ENCODE data around the gene POLRMT. TPM values are rescaled to one million over a fixed set of nuclear protein-coding genes. Genes with fewer than 3 reads are reported as not detected.

POLRMT gene
- total and polyA plus RNA-seq, 12 donors: 26.3 to 371 (median 43.8) TPM

DNA sequence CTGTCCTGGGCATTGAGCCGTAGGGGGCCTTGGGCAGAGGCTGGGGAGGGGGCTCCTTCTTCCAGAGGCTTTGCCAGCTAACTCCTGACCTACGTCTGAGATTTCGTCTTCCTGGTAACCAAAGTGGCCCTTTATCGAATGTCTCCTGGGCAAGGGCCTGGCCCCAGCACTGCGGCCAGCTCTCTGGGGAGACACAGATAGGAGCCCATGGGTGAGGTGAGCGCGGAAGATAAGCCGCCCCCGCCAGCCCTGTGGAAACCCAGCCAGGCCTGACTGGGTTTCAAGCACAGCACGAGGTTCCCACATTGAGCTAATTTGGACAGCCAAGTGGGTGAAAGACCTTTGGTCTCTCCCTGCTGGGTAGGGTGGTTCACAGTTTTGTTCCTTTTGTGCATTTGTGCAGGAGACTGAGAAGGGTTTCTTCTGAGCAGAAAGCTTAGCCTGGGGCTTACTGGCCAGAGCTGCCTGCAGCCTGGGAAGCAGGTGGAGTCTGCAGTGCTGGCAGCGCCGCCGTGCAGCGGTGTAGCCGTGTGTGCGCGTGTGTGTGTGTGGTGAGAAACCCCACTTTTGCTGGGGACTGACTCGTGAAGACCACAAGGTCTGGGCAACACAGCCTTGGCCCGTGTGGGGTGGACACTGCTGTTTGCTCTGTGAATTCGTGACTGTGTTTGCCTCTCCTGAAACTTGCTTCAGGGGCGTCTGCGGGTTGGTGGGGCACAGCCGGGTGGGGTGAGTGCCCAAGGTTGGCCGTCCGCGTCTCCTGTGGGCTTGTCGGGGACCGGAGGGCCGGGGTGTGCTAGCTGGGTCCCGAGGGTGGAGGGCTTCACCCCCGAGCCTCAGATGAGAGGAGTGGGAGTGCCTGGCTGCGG lies 58.4 kb downstream of the POLRMT start:
- Histone ChIP-seq H3K4me3 (peak overlapping the region in 1 of 4 donors; percentile 82), H3K27me3 (no peaks in the 10 kb centered on the region), H3K27ac (peak overlapping the region; percentile 60 to 97 (median 94)), H3K36me3 (replicated peaks in 1 of 2) (peaks cover 0 to 4% of the 10 kb centered on the region in 2 donors), H3K9me3 (replicated peaks in 1 of 3) (no peaks in the 10 kb centered on the region), H3K4me1 (replicated peaks in 1 of 2) (peaks cover 50 to 57% of the 10 kb centered on the region in 2 donors)
- WGBS, 4 donors: 23 to 28% (median 26%) methylated on average over 10 to 32 of the region's 32 CpGs
- peak in 5 of 7 donors; percentile 46 to 66 (median 59) for DNase-seq
- TF ChIP-seq POLR2A (IDR thresholded peaks at IDR 0.05) (peak in 1 of 2 donors; percentile 60), CTCF (IDR thresholded peaks at IDR 0.05) (no peak)
- intact Hi-C loops (cut with DNase I): no loop called here

DNA sequence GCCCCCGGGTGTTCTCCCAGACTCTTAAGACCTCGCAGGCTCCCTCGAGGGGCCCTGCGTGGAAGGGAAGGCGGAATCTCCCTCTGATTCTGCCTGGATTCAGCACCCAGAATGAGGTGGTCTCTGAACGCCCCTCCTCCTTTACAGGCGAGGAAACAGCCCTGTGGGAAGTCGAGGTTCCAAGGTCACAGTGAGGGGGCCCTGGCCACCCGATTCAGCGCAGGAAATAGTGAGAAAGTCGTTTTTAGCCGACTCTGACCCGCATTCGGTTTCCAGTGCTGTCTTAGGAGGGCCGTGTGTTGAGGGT lies 59.9 kb downstream of the POLRMT start:
- WGBS, 4 donors: 0 to 2% (median 1%) methylated on average over 8 to 15 of the region's 15 CpGs
- Histone ChIP-seq H3K27me3 (no peaks in the 10 kb centered on the region), H3K36me3 (replicated peaks in 1 of 2) (no peaks in the 10 kb centered on the region), H3K9me3 (replicated peaks in 1 of 3) (no peaks in the 10 kb centered on the region), H3K4me3 (peak overlapping the region; percentile 43 to 95 (median 86)), H3K4me1 (replicated peaks in 1 of 2) (peaks cover 50 to 57% of the 10 kb centered on the region in 2 donors), H3K27ac (peak overlapping the region; percentile 51 to 97 (median 94))
- no peak for TF ChIP-seq POLR2A (IDR thresholded peaks at IDR 0.05)
- peak in 1 of 6 experiments; percentile 20 for TF ChIP-seq CTCF (IDR thresholded peaks at IDR 0.05)
- intact Hi-C loops (cut with DNase I): no loop called here
- DNase-seq: no peak

DNA sequence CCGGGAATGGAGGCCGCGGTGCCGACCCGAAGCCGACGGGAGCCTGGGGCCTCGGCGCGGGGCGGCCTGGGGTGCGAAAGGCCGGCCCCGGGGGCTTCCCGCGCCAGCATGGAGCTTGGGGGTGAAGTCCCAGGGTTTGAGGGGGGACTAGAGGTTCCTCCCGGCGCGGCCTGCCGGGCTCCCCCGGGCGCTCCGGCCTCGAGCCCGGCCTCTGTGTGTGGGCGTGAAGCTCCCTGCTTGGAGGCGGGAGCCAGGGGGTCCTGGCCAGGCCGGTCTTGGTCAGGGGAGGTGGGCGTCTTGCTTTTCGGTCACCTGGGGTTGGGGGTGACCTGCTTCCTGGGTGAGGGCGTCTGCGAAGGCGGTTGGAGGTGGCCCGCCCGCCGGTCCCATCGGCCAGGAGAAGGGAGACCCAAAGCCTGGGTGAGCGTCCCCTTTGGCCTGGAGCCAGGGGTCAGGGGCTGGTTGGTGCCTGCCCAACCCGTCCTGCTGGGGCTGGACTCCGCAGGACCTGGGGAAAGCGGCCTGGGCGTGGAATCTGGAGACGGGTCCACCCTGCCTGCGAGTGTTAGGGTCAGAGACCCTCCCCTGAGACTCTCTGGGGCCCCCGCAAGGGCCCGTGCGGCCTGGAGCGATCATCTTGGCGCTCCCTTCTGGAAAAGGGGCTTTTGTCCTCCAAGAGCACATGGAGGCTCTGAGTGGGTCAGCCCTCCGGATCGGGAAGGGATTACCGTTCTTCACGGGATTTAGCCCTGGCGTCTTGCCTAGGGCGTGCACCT lies 60.4 kb downstream of the POLRMT start:
- Histone ChIP-seq H3K27me3 (no peaks in the 10 kb centered on the region), H3K9me3 (replicated peaks in 1 of 3) (no peaks in the 10 kb centered on the region), H3K4me1 (replicated peaks in 1 of 2) (peaks cover 50 to 57% of the 10 kb centered on the region in 2 donors), H3K36me3 (replicated peaks in 1 of 2) (no peaks in the 10 kb centered on the region), H3K27ac (peak overlapping the region; percentile 51 to 97 (median 94)), H3K4me3 (peak overlapping the region; percentile 43 to 95 (median 86))
- WGBS, 4 donors: 0 to 1% (median 0%) methylated on average over 4 to 55 of the region's 55 CpGs
- TF ChIP-seq CTCF (IDR thresholded peaks at IDR 0.05) (peak in 1 of 6 experiments; percentile 8), POLR2A (IDR thresholded peaks at IDR 0.05) (no peak)
- intact Hi-C loops (cut with DNase I): no loop called here
- peak; percentile 64 to 80 (median 74) for DNase-seq

DNA sequence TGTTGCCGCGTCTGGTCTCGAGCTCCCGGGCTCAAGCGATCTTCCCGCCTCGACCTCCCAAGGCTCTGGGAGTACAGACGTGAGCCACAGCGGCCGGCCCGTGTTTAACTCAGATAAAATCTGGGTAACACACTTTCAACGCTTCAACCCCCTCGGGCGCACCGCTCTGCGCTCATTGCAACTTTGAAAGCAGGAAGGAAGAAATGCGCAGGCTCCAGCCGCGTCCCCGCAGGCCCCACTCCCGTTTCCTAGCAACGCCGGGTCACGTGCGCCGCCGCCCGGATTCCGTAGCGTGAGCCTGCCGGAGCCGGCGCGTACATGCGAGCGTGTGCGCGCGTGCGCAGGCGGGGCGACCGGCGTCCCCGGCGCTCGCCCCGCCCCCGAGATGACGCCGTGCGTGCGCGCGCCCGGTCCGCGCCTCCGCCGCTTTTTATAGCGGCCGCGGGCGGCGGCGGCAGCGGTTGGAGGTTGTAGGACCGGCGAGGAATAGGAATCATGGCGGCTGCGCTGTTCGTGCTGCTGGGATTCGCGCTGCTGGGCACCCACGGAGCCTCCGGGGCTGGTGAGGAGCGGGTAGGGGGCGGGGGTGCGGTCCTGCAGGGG lies 61.1 kb downstream of the POLRMT start, which contains the start of gene BSG:
BSG (plus strand) TSS at position 457 of the 603 bp plus-strand sequence; CDS start at position 496, 39 bp downstream.
- Histone ChIP-seq H3K36me3 (replicated peaks in 1 of 2) (no peaks in the 10 kb centered on the region), H3K27ac (peak within 1 kb of the TSS; percentile 53 to 97 (median 94)), H3K4me1 (replicated peaks in 1 of 2) (peaks cover 44 to 50% of the 10 kb centered on the region in 2 donors), H3K9me3 (replicated peaks in 1 of 3) (no peaks in the 10 kb centered on the region), H3K27me3 (no peaks in the 10 kb centered on the region), H3K4me3 (peak within 1 kb of the TSS; percentile 43 to 95 (median 86))
- TF ChIP-seq POLR2A (IDR thresholded peaks at IDR 0.05) (peak; percentile 97 to 99), CTCF (IDR thresholded peaks at IDR 0.05) (no peak)
- intact Hi-C loops (cut with DNase I): no loop called here
- WGBS, 4 donors: 0 to 1% (median 0%) methylated on average over 12 to 79 of the region's 79 CpGs
- DNase-seq: peak; percentile 98 to 99 (median 99)

All from adrenal gland (tissue), 12 donors.